HG02678 (cell line): ENCODE data around the gene QDPR.
A peak's percentile ranks its signal among the peaks of the same experiment; 100 is the strongest.

Experiments used
- ATAC-seq: cut with Tn5 transposase; IDR thresholded peaks from one replicate; pipeline ENCODE4 v1.9.1; 2021; ENCODE audit warnings: mild to moderate bottlenecking, moderate library complexity; ENCODE audit not compliant: unreplicated experiment

The QDPR gene

GRCh38 chr4:17528551-17529165 is 16.8 kb upstream of the QDPR start:
- ATAC-seq: no peak

GRCh38 chr4:17526695-17527477 is 15.0 kb upstream of the QDPR start:
- ATAC-seq: no peak

- no peak for ATAC-seq
Measured at GRCh38 chr4:17523662-17524061, 11.8 kb upstream of the QDPR start.

GRCh38 chr4:17521595-17521994 is 9.7 kb upstream of the QDPR start:
- no peak for ATAC-seq

GRCh38 chr4:17517664-17518063 is 5.8 kb upstream of the QDPR start:
- no peak for ATAC-seq

GRCh38 chr4:17516980-17517379 is 5.1 kb upstream of the QDPR start:
- ATAC-seq: no peak

- no peak for ATAC-seq
Measured at GRCh38 chr4:17515445-17516407, 3.8 kb upstream of the QDPR start.

GRCh38 chr4:17514865-17515264 is 3.0 kb upstream of the QDPR start, which contains the start of gene CLRN2:
CLRN2 (plus strand) TSS chr4:17515165; CDS start chr4:17515267, 102 bp downstream.
- ATAC-seq: no peak

- no peak for ATAC-seq
Measured at GRCh38 chr4:17512973-17513665, 1.2 kb upstream of the QDPR start.

GRCh38 chr4:17511509-17511949 is 361 bp downstream of the QDPR start:
- peak; percentile 54 for ATAC-seq

- no peak for ATAC-seq
Measured at GRCh38 chr4:17511051-17511450, 839 bp downstream of the QDPR start.

- ATAC-seq: no peak
Measured at GRCh38 chr4:17510582-17510981, 1.3 kb downstream of the QDPR start.

GRCh38 chr4:17504081-17504480 is 7.8 kb downstream of the QDPR start:
- no peak for ATAC-seq

- ATAC-seq: no peak
Measured at GRCh38 chr4:17502756-17503155, 9.1 kb downstream of the QDPR start.

GRCh38 chr4:17500574-17500973 is 11.3 kb downstream of the QDPR start:
- ATAC-seq: no peak

- ATAC-seq: no peak
Measured at GRCh38 chr4:17497890-17498523, 13.9 kb downstream of the QDPR start.

GRCh38 chr4:17494258-17495190 is 17.4 kb downstream of the QDPR start:
- ATAC-seq: no peak

GRCh38 chr4:17493619-17494018 is 18.3 kb downstream of the QDPR start:
- ATAC-seq: no peak

- ATAC-seq: no peak
Measured at GRCh38 chr4:17492876-17493275, 19.0 kb downstream of the QDPR start.
